GM12892 (cell line): ENCODE results near the gene CTNND2.

Experiments used
- POLR2A ChIP-seq: IDR thresholded peaks from 2 replicates; pipeline ENCODE4 v1.6.1; 2011; ENCODE audit warnings: low read depth, low read length, control low read depth
- POLR2AphosphoS5 ChIP-seq: IDR thresholded peaks from 2 replicates; pipeline ENCODE4 v1.6.1; 2011; ENCODE audit warnings: low read depth, low read length, control low read depth
- TAF1 ChIP-seq: IDR thresholded peaks from 2 replicates; pipeline ENCODE4 v1.6.1; 2011; ENCODE audit warnings: low read depth, mild to moderate bottlenecking, control low read depth, low read length, borderline replicate concordance

DNA sequence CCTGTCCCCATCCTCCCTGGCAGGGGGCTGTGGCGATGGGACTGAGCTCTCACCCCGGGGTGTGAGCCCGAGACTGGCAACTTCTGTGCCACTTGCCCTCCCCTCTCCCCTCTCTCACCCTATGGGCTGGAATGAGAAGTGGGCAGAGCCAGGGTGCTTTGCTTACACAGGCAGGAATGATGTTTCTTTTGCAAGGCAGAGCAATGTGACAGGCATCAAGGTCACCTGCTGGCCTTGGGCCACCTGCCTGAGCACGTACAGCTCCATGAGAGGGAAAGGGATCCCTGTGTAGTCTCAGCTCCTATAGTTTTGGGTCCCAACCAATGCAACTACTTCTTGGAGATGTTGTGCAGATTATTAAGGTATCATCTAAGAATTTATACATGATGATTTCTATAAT lies 890.5 kb downstream of the CTNND2 start:
- TF ChIP-seq TAF1: no peak
- TF ChIP-seq POLR2AphosphoS5: no peak
- TF ChIP-seq POLR2A: no peak
